WTC11 (cell line): ENCODE measurements around the gene FOXL2. TPM values are rescaled to one million over a fixed set of nuclear protein-coding genes. Genes with fewer than 3 reads are reported as not detected.

Experiments
- ATAC-seq: fragments of 200-7000 bp; cut with Tn5 transposase; 2 replicates; pipeline ENCODE4 v1.10.0; 2021; ENCODE audit warnings: mild to moderate bottlenecking, moderate library complexity
- CTCF ChIA-PET: fragments of 300-600 bp; sonication (Branson Sonifier 250); formaldehyde crosslinking; loops from one replicate; lab custom pipeline; 2021; ENCODE audit warnings: antibody characterized with exemption; lab: Charles Lee
- POLR2A ChIA-PET: fragments of 350-600 bp; sonication (Branson Sonifier 250); formaldehyde crosslinking; loops from one replicate; lab custom pipeline; 2021; ENCODE audit warnings: antibody characterized with exemption; lab: Charles Lee
- DNase-seq: peaks from one replicate; pipeline ENCODE4 v3.0.0; 2021; ENCODE audit warnings: low spot score
- H3K27ac Mint-ChIP-seq: 2 replicates; pipeline ENCODE4 v1.8.0; 2021; ENCODE audit warnings: mixed read lengths
- H3K27me3 Mint-ChIP-seq: 2 replicates; pipeline ENCODE4 v1.8.0; 2021; ENCODE audit warnings: low read depth, mild to moderate bottlenecking, moderate library complexity, mixed read lengths
- H3K36me3 Mint-ChIP-seq: 2 replicates; pipeline ENCODE4 v1.8.0; 2021; ENCODE audit warnings: mixed read lengths
- H3K4me1 Mint-ChIP-seq: 2 replicates; pipeline ENCODE4 v1.8.0; 2022; ENCODE audit warnings: mixed read lengths
- H3K4me3 Mint-ChIP-seq: 2 replicates; pipeline ENCODE4 v1.8.0; 2021; ENCODE audit warnings: mild to moderate bottlenecking, moderate library complexity, mixed read lengths
- H3K9me3 Mint-ChIP-seq: 2 replicates; pipeline ENCODE4 v1.8.0; 2021; ENCODE audit warnings: mixed read lengths
- ATF1 ChIP-seq: sonication (generic); formaldehyde crosslinking; IDR thresholded peaks from 2 replicates; pipeline ENCODE4 v1.8.1; 2023; ENCODE audit warnings: mild to moderate bottlenecking, moderate library complexity, missing genetic modification reagents
- ATF2 ChIP-seq: sonication (generic); formaldehyde crosslinking; IDR thresholded peaks from 2 replicates; pipeline ENCODE4 v1.8.1; 2022; ENCODE audit warnings: low read depth, missing genetic modification reagents, borderline replicate concordance
- CDX4 ChIP-seq: fragments of 250-450 bp; sonication (Bioruptor Pico); IDR thresholded peaks from 2 replicates; pipeline ENCODE4 v1.9.0; 2021; ENCODE audit warnings: moderate library complexity, mild to moderate bottlenecking, inconsistent platforms, borderline replicate concordance
- FOXP1 ChIP-seq: sonication (generic); formaldehyde crosslinking; IDR thresholded peaks from 2 replicates; pipeline ENCODE4 v1.8.0; 2022; ENCODE audit warnings: missing genetic modification reagents, mild to moderate bottlenecking, moderate library complexity, borderline replicate concordance
- FOXP4 ChIP-seq: sonication (generic); formaldehyde crosslinking; IDR thresholded peaks from 2 replicates; pipeline ENCODE4 v1.8.0; 2022; ENCODE audit warnings: mild to moderate bottlenecking, missing genetic modification reagents
- GTF2I ChIP-seq: fragments of 250-450 bp; sonication (Bioruptor Pico); conservative IDR thresholded peaks from 2 replicates; pipeline ENCODE4 v1.4.0; 2021; ENCODE audit warnings: mild to moderate bottlenecking
- HMGXB4 ChIP-seq: sonication (generic); formaldehyde crosslinking; IDR thresholded peaks from 2 replicates; pipeline ENCODE4 v1.8.1; 2023; ENCODE audit warnings: mild to moderate bottlenecking, moderate library complexity, missing genetic modification reagents
- JAZF1 ChIP-seq: fragments of 250-450 bp; sonication (Bioruptor Pico); IDR thresholded peaks from 2 replicates; pipeline ENCODE4 v1.9.0; 2021; ENCODE audit warnings: moderate library complexity, mild to moderate bottlenecking, inconsistent platforms
- NR3C1 ChIP-seq: sonication (generic); formaldehyde crosslinking; conservative IDR thresholded peaks from 2 replicates; pipeline ENCODE4 v1.8.1; 2023; ENCODE audit warnings: low read depth, mild to moderate bottlenecking, missing genetic modification reagents
- PREB ChIP-seq: sonication (generic); formaldehyde crosslinking; IDR thresholded peaks from 2 replicates; pipeline ENCODE4 v1.8.1; 2022; ENCODE audit warnings: mild to moderate bottlenecking, missing genetic modification reagents, moderate library complexity, borderline replicate concordance
- PRRX2 ChIP-seq: fragments of 250-450 bp; sonication (Bioruptor Pico); IDR thresholded peaks from 2 replicates; pipeline ENCODE4 v1.8.0; 2021; ENCODE audit warnings: mild to moderate bottlenecking
- RORB ChIP-seq: fragments of 250-450 bp; sonication (Bioruptor Pico); IDR thresholded peaks from 2 replicates; pipeline ENCODE4 v1.9.0; 2021; ENCODE audit warnings: mild to moderate bottlenecking
- TEAD4 ChIP-seq: sonication (generic); formaldehyde crosslinking; IDR thresholded peaks from 2 replicates; pipeline ENCODE4 v1.8.0; 2022; ENCODE audit warnings: mild to moderate bottlenecking, missing genetic modification reagents
- ZNF396 ChIP-seq: fragments of 250-450 bp; sonication (Bioruptor Pico); IDR thresholded peaks from 2 replicates; pipeline ENCODE4 v1.8.0; 2021; ENCODE audit warnings: mild to moderate bottlenecking, moderate library complexity, borderline replicate concordance
- ZNF532 ChIP-seq: fragments of 250-450 bp; sonication (Bioruptor Pico); IDR thresholded peaks from 2 replicates; pipeline ENCODE4 v1.9.0; 2021; ENCODE audit warnings: mild to moderate bottlenecking, borderline replicate concordance
- total RNA-seq: library from RNA; stranded (reverse); gene quantifications from 3 replicates; pipeline ENCODE4 v1.2.3, GENCODE V29; 2021

Gene FOXL2
- total RNA-seq, 1 experiment from 2014 or later = 1.4 TPM

GRCh38 chr3:138938877-138939560 is 7.9 kb downstream of the FOXL2 start (continued):
- TF ChIP-seq ATF2 (no peak), FOXP4 (CRISPR knock-in tag) (no peak), FOXP1 (CRISPR knock-in tag) (no peak), ZNF532 (CRISPR knock-in tag) (no peak), CDX4 (no peak), PREB (CRISPR knock-in tag) (no peak), ZNF396 (CRISPR knock-in tag) (no peak), JAZF1 (CRISPR knock-in tag) (no peak)

GRCh38 chr3:138938056-138938876 is 8.7 kb downstream of the FOXL2 start:
- Mint-ChIP-seq H3K36me3 (no peaks in the 10 kb centered on the region), H3K27me3 (peaks cover 94% of the 10 kb centered on the region), H3K4me1 (peaks cover 55% of the 10 kb centered on the region), H3K27ac (no peak overlapping the region), H3K4me3 (peak overlapping the region; percentile 77), H3K9me3 (no peaks in the 10 kb centered on the region)
- ATAC-seq (peak; percentile 2), DNase-seq (peak; percentile 56)
- CTCF ChIA-PET = interaction anchor here (0.8 to 7.4 kb wide), 6 partner anchors 10 to 459 kb away, joined by 3 to 158 read pairs (median 6); partner anchors contain the start of genes CEP70, FOXL2 and FOXL2NB
- POLR2A ChIA-PET = interaction anchor here (0.6 to 1.4 kb wide), 4 partner anchors 8 to 347 kb away, joined by 3 to 5 read pairs (median 4); partner anchors contain the start of genes FOXL2 and FOXL2NB
- TF ChIP-seq ZNF396 (CRISPR knock-in tag) (no peak), PRRX2 (no peak), FOXP1 (CRISPR knock-in tag) (peak; percentile 58; the same call in 1 of the 2 replicates), ZNF532 (CRISPR knock-in tag) (no peak), TEAD4 (CRISPR knock-in tag) (no peak), RORB (CRISPR knock-in tag) (no peak), HMGXB4 (CRISPR knock-in tag) (0 out of 2 replicates have a peak, but pooled peaks have one; percentile 5), ATF1 (CRISPR knock-in tag) (no peak), NR3C1 (CRISPR knock-in tag) (no peak), GTF2I (CRISPR knock-in tag) (no peak)
